ENCODE data around the gene FBXW4.

DNA sequence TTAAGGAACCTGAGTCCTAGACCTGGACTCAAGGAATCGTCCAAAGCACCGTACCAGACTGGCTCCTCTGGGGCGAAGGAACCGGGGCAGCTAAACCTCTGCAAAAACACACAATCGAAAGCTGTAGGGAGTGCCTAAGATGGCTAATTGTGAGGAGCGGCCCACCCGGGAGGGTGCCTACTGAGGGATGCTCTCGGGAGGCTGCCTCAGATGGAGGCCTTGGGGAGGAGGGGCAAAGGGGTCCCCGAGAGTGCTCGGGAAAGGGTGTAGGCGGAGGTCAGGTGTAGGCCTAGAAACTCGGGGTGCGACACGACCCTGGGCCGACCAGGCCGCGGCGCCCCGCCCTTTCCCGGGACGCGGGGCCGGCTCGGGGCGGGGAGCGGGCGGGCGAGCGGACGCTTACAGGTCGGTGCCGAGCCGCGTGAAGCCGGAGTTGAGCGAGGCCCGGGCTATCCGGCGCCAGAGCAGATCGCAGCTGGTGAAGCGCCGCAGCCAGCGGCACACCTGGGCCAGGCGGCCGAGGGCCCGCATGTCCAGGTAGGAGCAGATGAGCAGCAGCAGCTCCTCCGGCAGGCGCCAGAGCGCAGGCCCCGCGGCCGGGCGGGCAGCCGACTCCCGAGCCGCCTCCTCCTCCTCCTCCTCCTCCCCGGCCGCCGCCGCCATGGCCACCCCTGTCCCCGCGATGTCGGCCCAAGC lies 844 bp downstream of the FBXW4 start:
- TF ChIP-seq, protein P1, sequence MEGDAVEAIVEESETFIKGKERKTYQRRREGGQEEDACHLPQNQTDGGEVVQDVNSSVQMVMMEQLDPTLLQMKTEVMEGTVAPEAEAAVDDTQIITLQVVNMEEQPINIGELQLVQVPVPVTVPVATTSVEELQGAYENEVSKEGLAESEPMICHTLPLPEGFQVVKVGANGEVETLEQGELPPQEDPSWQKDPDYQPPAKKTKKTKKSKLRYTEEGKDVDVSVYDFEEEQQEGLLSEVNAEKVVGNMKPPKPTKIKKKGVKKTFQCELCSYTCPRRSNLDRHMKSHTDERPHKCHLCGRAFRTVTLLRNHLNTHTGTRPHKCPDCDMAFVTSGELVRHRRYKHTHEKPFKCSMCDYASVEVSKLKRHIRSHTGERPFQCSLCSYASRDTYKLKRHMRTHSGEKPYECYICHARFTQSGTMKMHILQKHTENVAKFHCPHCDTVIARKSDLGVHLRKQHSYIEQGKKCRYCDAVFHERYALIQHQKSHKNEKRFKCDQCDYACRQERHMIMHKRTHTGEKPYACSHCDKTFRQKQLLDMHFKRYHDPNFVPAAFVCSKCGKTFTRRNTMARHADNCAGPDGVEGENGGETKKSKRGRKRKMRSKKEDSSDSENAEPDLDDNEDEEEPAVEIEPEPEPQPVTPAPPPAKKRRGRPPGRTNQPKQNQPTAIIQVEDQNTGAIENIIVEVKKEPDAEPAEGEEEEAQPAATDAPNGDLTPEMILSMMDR (tag by site-specific recombination; IDR thresholded peaks at IDR 0.05) = no peak
- no peak for TF ChIP-seq ZNF133 (tag by site-specific recombination; IDR thresholded peaks at IDR 0.05)
- no peak for TF ChIP-seq SCRT1 (tag by site-specific recombination; IDR thresholded peaks at IDR 0.05; ENCODE audit: borderline replicate concordance)
